KMS-11 (cell line): ENCODE data around the gene DHX16.
"Not testable (repeated sequence)": the region's sequence is repeated elsewhere in the genome, so short reads cannot be mapped to it uniquely, and the experiment has no call there.

Experiments
- H2AFZ ChIP-seq: fragments of 200-600 bp; sonication (generic); 2 replicates; pipeline ENCODE4 v1.6.1; 2016; ENCODE audit warnings: antibody characterized with exemption, mixed run types, low read depth
- H3K27ac ChIP-seq: fragments of 200-600 bp; sonication (generic); 2 replicates; pipeline ENCODE4 v1.6.1; 2016; ENCODE audit warnings: mild to moderate bottlenecking, mixed run types
- H3K27me3 ChIP-seq: fragments of 200-600 bp; sonication (generic); 2 replicates; pipeline ENCODE4 v1.6.1; 2017; ENCODE audit warnings: mild to moderate bottlenecking, low read depth, mixed run types, moderate library complexity; ENCODE audit not compliant: insufficient read depth
- H3K36me3 ChIP-seq: fragments of 200-600 bp; sonication (generic); 2 replicates; pipeline ENCODE4 v1.6.1; 2017; ENCODE audit warnings: mild to moderate bottlenecking, mixed run types; ENCODE audit not compliant: insufficient read depth
- H3K4me1 ChIP-seq: fragments of 200-600 bp; sonication (generic); 2 replicates; pipeline ENCODE4 v1.6.1; 2016; ENCODE audit warnings: mild to moderate bottlenecking, low read depth, mixed run types; ENCODE audit not compliant: poor library complexity, severe bottlenecking
- H3K4me2 ChIP-seq: fragments of 200-600 bp; sonication (generic); 2 replicates; pipeline ENCODE4 v1.7.0; 2016; ENCODE audit warnings: mild to moderate bottlenecking, mixed run types
- H3K4me3 ChIP-seq: fragments of 200-600 bp; sonication (generic); IDR thresholded peaks from 2 replicates; pipeline ENCODE4 v1.6.1; 2017; ENCODE audit warnings: low read depth, low read length, mixed read lengths; ENCODE audit not compliant: insufficient read depth
- H3K79me2 ChIP-seq: fragments of 200-600 bp; sonication (generic); 2 replicates; pipeline ENCODE4 v1.6.1; 2016; ENCODE audit warnings: low read depth, mixed run types; ENCODE audit not compliant: insufficient read depth
- H3K9ac ChIP-seq: fragments of 200-600 bp; sonication (generic); 2 replicates; pipeline ENCODE4 v1.6.1; 2016; ENCODE audit warnings: mild to moderate bottlenecking, mixed run types
- H4K20me1 ChIP-seq: fragments of 200-600 bp; sonication (generic); 2 replicates; pipeline ENCODE4 v1.6.1; 2016; ENCODE audit warnings: mild to moderate bottlenecking, mixed run types; ENCODE audit not compliant: insufficient read depth
- CTCF ChIP-seq: fragments of 200-600 bp; sonication (generic); conservative IDR thresholded peaks from 2 replicates; pipeline ENCODE4 v1.6.1; 2017; ENCODE audit warnings: low read depth, mild to moderate bottlenecking, antibody characterized with exemption, low read length, moderate library complexity, mixed read lengths

Gene DHX16

DNA sequence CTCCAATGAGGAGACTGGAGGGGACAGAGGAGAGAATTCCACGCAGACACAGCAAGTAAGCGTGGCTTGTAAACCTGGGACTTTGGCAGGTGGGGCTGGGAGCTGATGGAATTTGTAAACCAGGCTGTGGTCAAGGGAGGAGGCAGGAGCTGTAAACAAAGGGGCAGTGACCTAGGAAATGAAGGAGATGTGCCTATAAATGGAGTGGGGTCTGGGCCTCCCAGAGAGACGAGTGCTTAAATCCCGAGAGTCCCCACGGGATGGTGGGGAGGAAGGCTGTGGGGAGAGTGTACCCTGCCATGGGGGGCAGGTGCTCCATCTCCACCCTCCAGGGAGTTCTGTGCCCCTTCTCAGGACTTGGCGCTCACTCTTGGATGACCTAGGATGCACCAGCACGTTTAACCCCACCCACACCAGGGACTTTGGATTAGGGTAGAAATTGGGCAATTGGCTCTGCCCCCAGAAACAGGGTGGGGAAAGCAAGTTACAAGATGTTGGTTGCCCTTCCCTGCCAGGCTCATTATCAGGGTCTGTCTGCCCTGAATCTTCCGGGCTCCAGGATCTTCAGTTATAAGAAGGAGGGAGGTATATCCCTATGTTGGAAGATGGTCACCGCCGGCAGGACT lies 4.0 kb upstream of the DHX16 start:
- Histone ChIP-seq H3K4me1 (peaks cover 23% of the 10 kb centered on the region), H3K27me3 (no peaks in the 10 kb centered on the region), H3K4me2 (no peak overlapping the region), H4K20me1 (no peaks in the 10 kb centered on the region), H3K9ac (no peak overlapping the region), H3K27ac (no peak overlapping the region), H3K36me3 (no peaks in the 10 kb centered on the region), H2AFZ (no peak overlapping the region), H3K79me2 (peaks cover 20% of the 10 kb centered on the region; the same call in 1 of the 2 replicates), H3K4me3 (no peak overlapping the region)
- TF ChIP-seq CTCF: no peak

DNA sequence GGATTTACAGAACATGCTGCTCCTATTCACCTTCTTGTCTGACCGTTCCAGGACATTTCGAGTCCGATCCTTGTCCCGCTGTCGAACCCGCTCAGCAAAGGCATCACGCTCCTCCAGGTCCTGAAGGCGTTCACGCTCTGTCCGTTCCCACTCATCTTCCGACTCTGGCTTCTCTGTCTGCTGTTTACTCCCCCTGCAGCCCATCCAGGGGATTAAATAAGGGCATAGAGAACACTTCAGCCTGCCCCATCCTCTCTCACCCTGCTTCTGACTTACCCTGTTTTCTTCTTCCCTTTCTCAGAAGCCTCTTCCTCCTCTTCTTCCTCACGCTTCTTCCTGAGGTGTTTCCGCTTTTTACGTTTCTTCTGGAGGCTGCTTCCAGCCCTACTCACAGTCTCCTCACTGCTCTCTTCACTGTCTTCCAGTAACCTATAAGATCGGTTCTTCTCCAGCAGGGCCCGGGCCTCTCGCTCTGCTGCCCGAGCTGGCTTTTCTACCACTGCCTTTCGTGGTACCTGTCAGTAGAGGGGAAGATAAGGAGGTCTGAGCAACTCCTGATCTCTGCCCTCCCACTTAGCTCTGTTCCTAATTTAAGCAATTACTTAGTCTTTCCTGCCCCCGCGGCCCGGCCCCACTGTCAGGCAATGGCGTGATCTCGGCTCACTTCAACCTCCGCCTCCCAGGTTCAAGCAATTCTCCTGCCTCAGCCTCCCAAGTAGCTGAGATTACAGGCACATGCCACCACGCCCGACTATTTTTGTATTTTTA lies 1.9 kb downstream of the DHX16 start:
- Histone ChIP-seq H3K27ac (no peak overlapping the region), H3K4me3 (no peak overlapping the region), H3K9ac (no peak overlapping the region), H2AFZ (no peak overlapping the region), H3K27me3 (no peaks in the 10 kb centered on the region), H4K20me1 (no peaks in the 10 kb centered on the region), H3K4me2 (peak overlapping the region; percentile 55; the same call in 1 of the 2 replicates), H3K79me2 (peaks cover 17% of the 10 kb centered on the region; the same call in 1 of the 2 replicates), H3K36me3 (no peaks in the 10 kb centered on the region), H3K4me1 (peaks cover 16% of the 10 kb centered on the region)
- TF ChIP-seq CTCF: peak; percentile 38; the same call in 1 of the 2 replicates

DNA sequence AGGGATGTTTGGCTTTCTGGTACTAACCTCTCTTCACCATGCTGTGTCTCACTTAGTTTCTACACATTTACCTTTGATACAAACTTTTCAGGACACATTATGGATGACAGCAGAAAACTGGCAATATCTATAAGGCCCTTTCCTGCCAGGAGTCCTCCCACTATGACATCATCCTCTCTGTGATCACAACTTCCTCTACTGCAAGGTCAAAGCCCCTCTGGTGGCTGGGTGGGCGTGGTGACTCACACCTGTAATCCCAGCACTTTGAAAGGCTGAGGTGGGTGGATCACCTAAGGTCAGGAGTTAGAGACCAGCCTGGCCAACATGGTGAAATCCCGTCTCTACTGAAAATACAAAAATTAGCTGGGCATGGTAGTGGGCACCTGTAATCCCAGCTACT lies 6.5 kb downstream of the DHX16 start:
- not testable (repeated sequence) for H3K79me2 ChIP-seq, H4K20me1 ChIP-seq, H3K9ac ChIP-seq, H2AFZ ChIP-seq, H3K4me2 ChIP-seq, H3K27ac ChIP-seq, H3K4me3 ChIP-seq, H3K4me1 ChIP-seq, H3K27me3 ChIP-seq, H3K36me3 ChIP-seq

DNA sequence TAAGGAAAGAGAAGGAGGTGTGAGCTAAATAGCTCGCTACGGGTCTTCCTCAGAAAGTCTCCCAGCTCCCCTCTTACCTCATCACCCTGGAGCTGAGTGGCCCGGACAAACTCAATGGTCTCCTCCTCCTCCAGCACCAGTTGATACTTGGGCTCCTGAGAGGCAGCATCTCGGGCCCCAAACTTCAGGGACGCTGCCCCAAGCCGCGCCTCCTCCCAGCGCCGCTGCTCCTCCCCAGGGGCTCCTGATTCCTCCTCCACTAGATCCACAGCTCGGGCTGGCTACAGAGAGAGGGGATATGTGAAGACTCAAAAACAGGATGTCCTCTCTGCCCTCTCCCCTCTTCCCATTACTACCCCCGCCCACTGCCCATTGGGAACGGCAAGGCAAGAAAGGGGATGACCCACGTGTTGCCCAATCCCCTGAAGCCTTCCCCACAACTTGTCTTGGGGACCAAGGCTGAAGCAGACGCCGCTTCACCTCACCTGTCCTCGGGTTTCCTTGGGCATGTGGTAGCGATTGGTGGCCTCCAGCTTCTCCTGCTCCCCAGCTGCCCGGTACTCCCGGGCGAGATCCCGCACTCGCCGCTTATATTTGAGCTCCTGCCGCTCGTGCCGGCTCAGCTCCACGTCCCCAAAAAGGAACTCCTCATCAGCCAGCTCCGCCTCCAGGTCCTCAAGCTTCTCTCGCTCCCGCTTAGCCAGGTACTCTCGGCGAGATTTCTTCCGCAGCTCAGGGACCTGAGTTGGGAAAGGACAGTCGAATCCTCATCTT lies 7.6 kb downstream of the DHX16 start:
- Histone ChIP-seq H2AFZ (no peak overlapping the region), H3K79me2 (no peaks in the 10 kb centered on the region), H3K4me2 (no peak overlapping the region), H3K27me3 (no peaks in the 10 kb centered on the region), H3K4me3 (no peak overlapping the region), H3K36me3 (no peaks in the 10 kb centered on the region; the same call in 1 of the 2 replicates), H3K27ac (no peak overlapping the region), H4K20me1 (no peaks in the 10 kb centered on the region), H3K9ac (no peak overlapping the region), H3K4me1 (no peaks in the 10 kb centered on the region)
- no peak for TF ChIP-seq CTCF

GRCh38 chr6:30657922-30658321 lies 14.9 kb downstream of the DHX16 start:
- not testable (repeated sequence) for H3K4me2 ChIP-seq, H4K20me1 ChIP-seq, H3K27ac ChIP-seq, H3K79me2 ChIP-seq, H3K36me3 ChIP-seq, H3K4me3 ChIP-seq, H3K27me3 ChIP-seq, H3K4me1 ChIP-seq, H3K9ac ChIP-seq, H2AFZ ChIP-seq
